Neural cell (in vitro differentiated cells): Measurements from ENCODE around the gene ZNF467. TPM values are rescaled to one million over a fixed set of nuclear protein-coding genes. Genes with fewer than 3 reads are reported as not detected.

Source experiments
- H2AFZ ChIP-seq: fragments of 200-600, 300-800 bp; sonication (generic), shearing (Covaris generic); 2 replicates; pipeline ENCODE4 v1.6.0; 2014; ENCODE audit warnings: low read depth, mild to moderate bottlenecking, antibody characterized with exemption, low read length, moderate library complexity
- H3F3A ChIP-seq: fragments of 200-600 bp; shearing (Covaris generic); 2 replicates; pipeline ENCODE4 v1.6.1; 2016; ENCODE audit warnings: mild to moderate bottlenecking, moderate library complexity, mixed read lengths, antibody characterized with exemption, low read length; ENCODE audit not compliant: insufficient read depth, poor library complexity, severe bottlenecking
- H3K27ac ChIP-seq: fragments of 200-600, 300-800 bp; sonication (generic), shearing (Covaris generic); 2 replicates; pipeline ENCODE4 v1.5.1; 2014; ENCODE audit warnings: mild to moderate bottlenecking, low read length, moderate library complexity
- H3K27me3 ChIP-seq: fragments of 300-800, 200-600 bp; sonication (generic), shearing (Covaris generic); 2 replicates; pipeline ENCODE4 v1.6.0; 2014; ENCODE audit warnings: mild to moderate bottlenecking, low read depth, low read length, moderate library complexity; ENCODE audit not compliant: insufficient read depth
- H3K36me3 ChIP-seq: fragments of 300-800, 200-600 bp; sonication (generic), shearing (Covaris generic); 2 replicates; pipeline ENCODE4 v1.5.1; 2014; ENCODE audit warnings: mild to moderate bottlenecking, antibody characterized with exemption, low read length, moderate library complexity; ENCODE audit not compliant: insufficient read depth
- H3K4me2 ChIP-seq: fragments of 300-800, 200-600 bp; sonication (generic), shearing (Covaris generic); 2 replicates; pipeline ENCODE4 v1.6.0; 2014; ENCODE audit warnings: mild to moderate bottlenecking, low read length
- H3K4me3 ChIP-seq: fragments of 300-800, 200-600 bp; sonication (generic), shearing (Covaris generic); 2 replicates; pipeline ENCODE4 v1.5.1; 2014; ENCODE audit warnings: mild to moderate bottlenecking, low read length, moderate library complexity
- H3K79me2 ChIP-seq: fragments of 200-600 bp; shearing (Covaris generic); replicated peaks from 2 replicates; pipeline ENCODE4 v1.6.0; 2014; ENCODE audit warnings: mild to moderate bottlenecking, low read length, moderate library complexity; ENCODE audit not compliant: insufficient read depth
- H3K9ac ChIP-seq: fragments of 300-800, 200-600 bp; sonication (generic), shearing (Covaris generic); 2 replicates; pipeline ENCODE4 v1.6.1; 2016; ENCODE audit warnings: mild to moderate bottlenecking, low read length, mixed read lengths
- H3K9me2 ChIP-seq: fragments of 200-600 bp; shearing (Covaris generic); 2 replicates; pipeline ENCODE4 v1.6.1; 2016; ENCODE audit warnings: mild to moderate bottlenecking, low read length, mixed read lengths; ENCODE audit not compliant: insufficient read depth
- H3K9me3 ChIP-seq: fragments of 200-600, 300-800 bp; sonication (generic), shearing (Covaris generic); 2 replicates; pipeline ENCODE4 v1.6.1; 2016; ENCODE audit warnings: mild to moderate bottlenecking, mixed run types, low read length, moderate library complexity, mixed read lengths
- H4K20me1 ChIP-seq: fragments of 200-600 bp; shearing (Covaris generic); 2 replicates; pipeline ENCODE4 v1.6.1; 2016; ENCODE audit warnings: mild to moderate bottlenecking, mixed run types; ENCODE audit not compliant: insufficient read depth
- EP300 ChIP-seq: fragments of 450-650 bp; conservative IDR thresholded peaks from 2 replicates; pipeline ENCODE4 v1.6.1; 2014; ENCODE audit warnings: antibody characterized with exemption, mild to moderate bottlenecking, moderate library complexity; ENCODE audit not compliant: poor library complexity, severe bottlenecking
- EZH2 ChIP-seq: fragments of 200-600, 300-800 bp; shearing (Covaris generic), sonication (generic); IDR thresholded peaks from 2 replicates; pipeline ENCODE4 v1.6.1; 2014; ENCODE audit warnings: antibody characterized with exemption, low read length, borderline replicate concordance, mild to moderate bottlenecking; ENCODE audit not compliant: insufficient read depth, poor library complexity, severe bottlenecking
- MXI1 ChIP-seq: fragments of 450-650 bp; conservative IDR thresholded peaks from 2 replicates; pipeline ENCODE4 v1.6.1; 2014; ENCODE audit warnings: antibody characterized with exemption, mild to moderate bottlenecking; ENCODE audit not compliant: poor library complexity, severe bottlenecking
- POLR2AphosphoS5 ChIP-seq: IDR thresholded peaks from 2 replicates; pipeline ENCODE4 v1.6.1; 2012
- RAD21 ChIP-seq: fragments of 450-650 bp; conservative IDR thresholded peaks from 2 replicates; pipeline ENCODE4 v1.6.1; 2014; ENCODE audit warnings: antibody characterized with exemption, mild to moderate bottlenecking, moderate library complexity
- SMC3 ChIP-seq: fragments of 450-650 bp; conservative IDR thresholded peaks from 2 replicates; pipeline ENCODE4 v1.6.1; 2014; ENCODE audit warnings: antibody characterized with exemption, mild to moderate bottlenecking, moderate library complexity; ENCODE audit not compliant: poor library complexity
- TAF1 ChIP-seq: IDR thresholded peaks from 2 replicates; pipeline ENCODE4 v1.6.1; 2012; ENCODE audit warnings: low read depth
- polyA plus RNA-seq: library from polyadenylated mRNA; depleted of rRNA; stranded (reverse); fragments of >200 nt; gene quantifications from 2 replicates; pipeline ENCODE4 v1.2.3, GENCODE V29; 2014
- TF ChIP-seq, protein P1 (sequence below): IDR thresholded peaks from 2 replicates; pipeline ENCODE4 v1.6.1; 2012; ENCODE audit warnings: borderline replicate concordance
- TF ChIP-seq, protein P2 (sequence below): fragments of 450-650 bp; IDR thresholded peaks from 2 replicates; pipeline ENCODE4 v1.5.1; 2014; ENCODE audit warnings: antibody characterized with exemption, mild to moderate bottlenecking, moderate library complexity; ENCODE audit not compliant: poor library complexity, severe bottlenecking

Gene ZNF467
- polyA plus RNA-seq, 1 donor from 2014 or later = 11.9 TPM

DNA sequence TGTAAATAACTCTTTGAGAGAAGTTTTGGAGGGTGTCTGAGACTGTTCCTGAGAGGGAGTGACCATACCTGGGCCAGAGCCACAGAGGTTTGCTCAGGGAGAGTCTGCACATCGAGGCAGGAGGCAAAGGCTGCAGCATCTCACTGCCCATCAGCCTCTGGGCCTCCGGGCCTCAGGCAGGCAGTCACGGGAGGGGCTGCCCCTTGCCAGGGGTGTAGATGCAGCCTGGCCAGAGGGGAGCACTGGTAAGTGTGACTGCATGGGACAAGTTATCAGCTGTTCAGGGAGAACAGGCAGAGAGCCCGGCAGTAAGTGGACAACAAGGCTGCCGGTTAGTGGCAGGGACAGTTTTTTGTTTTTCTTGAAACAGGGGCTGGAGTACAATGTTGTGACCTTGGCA is 55.9 kb downstream of the ZNF467 start:
- Histone ChIP-seq H4K20me1 (no peaks in the 10 kb centered on the region), H3K4me2 (no peak overlapping the region), H3K9ac (no peak overlapping the region), H3K4me3 (no peak overlapping the region), H3K27me3 (no peaks in the 10 kb centered on the region), H3F3A (no peaks in the 10 kb centered on the region), H3K36me3 (no peaks in the 10 kb centered on the region), H2AFZ (no peak overlapping the region), H3K79me2 (peaks cover 8% of the 10 kb centered on the region), H3K27ac (no peak overlapping the region), H3K9me3 (no peaks in the 10 kb centered on the region), H3K9me2 (no peaks in the 10 kb centered on the region)
- TF ChIP-seq SMC3 (no peak), MXI1 (no peak), POLR2AphosphoS5 (no peak), EP300 (no peak)
- TF ChIP-seq, protein P1, sequence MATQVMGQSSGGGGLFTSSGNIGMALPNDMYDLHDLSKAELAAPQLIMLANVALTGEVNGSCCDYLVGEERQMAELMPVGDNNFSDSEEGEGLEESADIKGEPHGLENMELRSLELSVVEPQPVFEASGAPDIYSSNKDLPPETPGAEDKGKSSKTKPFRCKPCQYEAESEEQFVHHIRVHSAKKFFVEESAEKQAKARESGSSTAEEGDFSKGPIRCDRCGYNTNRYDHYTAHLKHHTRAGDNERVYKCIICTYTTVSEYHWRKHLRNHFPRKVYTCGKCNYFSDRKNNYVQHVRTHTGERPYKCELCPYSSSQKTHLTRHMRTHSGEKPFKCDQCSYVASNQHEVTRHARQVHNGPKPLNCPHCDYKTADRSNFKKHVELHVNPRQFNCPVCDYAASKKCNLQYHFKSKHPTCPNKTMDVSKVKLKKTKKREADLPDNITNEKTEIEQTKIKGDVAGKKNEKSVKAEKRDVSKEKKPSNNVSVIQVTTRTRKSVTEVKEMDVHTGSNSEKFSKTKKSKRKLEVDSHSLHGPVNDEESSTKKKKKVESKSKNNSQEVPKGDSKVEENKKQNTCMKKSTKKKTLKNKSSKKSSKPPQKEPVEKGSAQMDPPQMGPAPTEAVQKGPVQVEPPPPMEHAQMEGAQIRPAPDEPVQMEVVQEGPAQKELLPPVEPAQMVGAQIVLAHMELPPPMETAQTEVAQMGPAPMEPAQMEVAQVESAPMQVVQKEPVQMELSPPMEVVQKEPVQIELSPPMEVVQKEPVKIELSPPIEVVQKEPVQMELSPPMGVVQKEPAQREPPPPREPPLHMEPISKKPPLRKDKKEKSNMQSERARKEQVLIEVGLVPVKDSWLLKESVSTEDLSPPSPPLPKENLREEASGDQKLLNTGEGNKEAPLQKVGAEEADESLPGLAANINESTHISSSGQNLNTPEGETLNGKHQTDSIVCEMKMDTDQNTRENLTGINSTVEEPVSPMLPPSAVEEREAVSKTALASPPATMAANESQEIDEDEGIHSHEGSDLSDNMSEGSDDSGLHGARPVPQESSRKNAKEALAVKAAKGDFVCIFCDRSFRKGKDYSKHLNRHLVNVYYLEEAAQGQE = no peak

DNA sequence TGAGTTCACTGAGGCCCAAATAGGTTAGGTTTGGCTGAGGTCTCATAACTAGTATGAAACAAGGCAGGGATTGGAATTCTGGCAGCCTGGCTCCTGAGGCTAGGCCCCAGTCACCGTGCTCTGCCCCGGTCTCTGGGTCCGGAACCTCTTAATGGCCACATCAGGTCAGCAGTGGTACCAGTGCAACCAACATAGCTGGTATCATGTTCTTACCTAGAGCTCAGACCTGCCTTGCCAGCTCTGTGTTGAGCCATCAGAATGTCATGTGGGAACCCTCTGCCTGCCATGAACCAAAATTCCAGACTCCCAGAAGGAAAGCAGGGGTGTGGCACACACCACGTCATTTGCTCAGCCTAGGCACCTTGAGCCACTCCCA is 56.5 kb downstream of the ZNF467 start:
- no peak overlapping the region for H3K27ac ChIP-seq
- no peaks in the 10 kb centered on the region for H3F3A ChIP-seq
- TF ChIP-seq TAF1 (no peak), EZH2 (no peak), MXI1 (no peak), SMC3 (no peak), RAD21 (no peak)
- TF ChIP-seq, protein P1 = no peak
- TF ChIP-seq, protein P2, sequence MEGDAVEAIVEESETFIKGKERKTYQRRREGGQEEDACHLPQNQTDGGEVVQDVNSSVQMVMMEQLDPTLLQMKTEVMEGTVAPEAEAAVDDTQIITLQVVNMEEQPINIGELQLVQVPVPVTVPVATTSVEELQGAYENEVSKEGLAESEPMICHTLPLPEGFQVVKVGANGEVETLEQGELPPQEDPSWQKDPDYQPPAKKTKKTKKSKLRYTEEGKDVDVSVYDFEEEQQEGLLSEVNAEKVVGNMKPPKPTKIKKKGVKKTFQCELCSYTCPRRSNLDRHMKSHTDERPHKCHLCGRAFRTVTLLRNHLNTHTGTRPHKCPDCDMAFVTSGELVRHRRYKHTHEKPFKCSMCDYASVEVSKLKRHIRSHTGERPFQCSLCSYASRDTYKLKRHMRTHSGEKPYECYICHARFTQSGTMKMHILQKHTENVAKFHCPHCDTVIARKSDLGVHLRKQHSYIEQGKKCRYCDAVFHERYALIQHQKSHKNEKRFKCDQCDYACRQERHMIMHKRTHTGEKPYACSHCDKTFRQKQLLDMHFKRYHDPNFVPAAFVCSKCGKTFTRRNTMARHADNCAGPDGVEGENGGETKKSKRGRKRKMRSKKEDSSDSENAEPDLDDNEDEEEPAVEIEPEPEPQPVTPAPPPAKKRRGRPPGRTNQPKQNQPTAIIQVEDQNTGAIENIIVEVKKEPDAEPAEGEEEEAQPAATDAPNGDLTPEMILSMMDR = no peak
- no peaks in the 10 kb centered on the region for H4K20me1 ChIP-seq
- H3K36me3 ChIP-seq = no peaks in the 10 kb centered on the region
- H3K27me3 ChIP-seq = no peaks in the 10 kb centered on the region
- no peaks in the 10 kb centered on the region for H3K9me2 ChIP-seq
- H3K9ac ChIP-seq = no peak overlapping the region
- H2AFZ ChIP-seq = no peak overlapping the region
- no peak overlapping the region for H3K4me3 ChIP-seq
- H3K4me2 ChIP-seq = no peak overlapping the region
- H3K79me2 ChIP-seq = peaks cover 8% of the 10 kb centered on the region
- H3K9me3 ChIP-seq = no peaks in the 10 kb centered on the region
